Measurements from ENCODE around the gene ITGB1.
"Not testable (repeated sequence)": the region's sequence is repeated elsewhere in the genome, so short reads cannot be mapped to it uniquely, and the experiment has no call there.

Gene ITGB1

DNA sequence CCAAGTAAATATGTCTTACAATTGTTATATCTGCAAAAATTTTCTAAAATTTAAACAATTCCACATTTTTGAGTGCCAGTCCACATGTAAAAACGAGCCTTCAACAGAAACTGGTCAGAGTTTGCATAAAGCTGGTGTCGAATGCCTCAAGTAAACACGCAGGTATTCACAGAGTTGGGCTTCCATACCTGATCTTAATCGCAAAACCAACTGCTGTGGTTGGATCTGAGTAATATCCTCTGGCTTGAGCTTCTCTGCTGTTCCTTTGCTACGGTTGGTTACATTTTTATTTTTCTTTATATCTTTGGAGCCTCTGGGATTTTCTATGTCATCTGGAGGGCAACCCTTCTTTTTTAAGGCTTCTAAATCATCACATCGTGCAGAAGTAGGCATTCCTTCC lies 28.4 kb downstream of the ITGB1 start:
- DNase-seq, result no peak

DNA sequence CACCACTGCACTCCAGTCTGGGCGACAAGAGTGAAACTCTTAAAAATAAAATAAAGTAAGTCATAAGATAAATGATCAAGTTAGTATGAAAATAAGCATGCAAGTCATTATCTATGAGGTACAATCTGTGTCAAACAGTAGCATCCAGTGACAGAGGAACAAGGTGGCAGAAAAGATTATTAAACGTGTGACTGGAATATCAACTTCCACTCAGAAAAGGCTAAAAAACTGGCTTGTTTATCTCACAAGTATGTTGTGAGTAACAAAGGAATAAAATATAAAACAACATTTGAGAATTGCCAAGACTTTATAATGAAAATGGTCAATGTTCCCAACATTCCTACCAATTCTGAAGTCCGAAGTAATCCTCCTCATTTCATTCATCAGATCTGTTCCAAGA lies 30.3 kb downstream of the ITGB1 start:
- no peak for DNase-seq

DNA sequence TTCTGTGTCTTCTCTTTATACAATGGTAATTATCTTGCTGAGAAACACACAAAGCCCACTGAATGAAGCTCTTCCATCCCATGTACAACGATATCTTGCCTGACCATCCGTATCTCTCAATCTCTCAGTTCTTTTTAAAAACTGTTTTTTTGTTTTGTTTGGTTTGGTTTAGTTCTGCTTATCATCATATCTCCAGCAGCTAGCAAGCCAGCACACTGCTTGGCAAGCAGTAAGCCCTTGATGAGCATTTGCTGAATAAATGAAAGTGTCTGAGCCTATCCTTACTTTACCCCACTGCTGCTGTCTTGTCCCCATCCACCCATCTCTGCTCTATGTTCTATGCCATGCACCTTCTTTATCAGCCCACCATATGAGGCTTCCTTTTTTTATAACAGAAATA lies 34.2 kb downstream of the ITGB1 start:
- no peak for DNase-seq

DNA sequence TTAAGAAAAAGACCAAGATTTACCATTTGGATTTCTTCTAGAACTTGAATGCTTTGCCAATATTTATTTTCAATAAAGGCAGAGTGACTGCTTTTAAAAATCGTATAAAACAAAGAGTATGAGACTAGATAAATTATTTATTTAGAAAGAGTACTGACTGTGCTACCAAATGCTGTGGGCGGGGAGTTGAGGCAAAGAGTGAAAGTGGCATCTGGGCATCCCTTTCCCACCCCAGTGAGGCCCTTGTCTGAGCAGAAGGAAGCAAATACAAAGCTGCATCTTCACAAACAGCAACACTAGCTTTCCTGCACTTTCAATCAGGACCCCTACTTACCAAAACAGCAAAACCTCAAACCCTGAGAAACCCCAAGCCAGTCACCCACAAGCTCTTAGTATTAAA lies 34.9 kb downstream of the ITGB1 start:
- DNase-seq, result no peak

DNA sequence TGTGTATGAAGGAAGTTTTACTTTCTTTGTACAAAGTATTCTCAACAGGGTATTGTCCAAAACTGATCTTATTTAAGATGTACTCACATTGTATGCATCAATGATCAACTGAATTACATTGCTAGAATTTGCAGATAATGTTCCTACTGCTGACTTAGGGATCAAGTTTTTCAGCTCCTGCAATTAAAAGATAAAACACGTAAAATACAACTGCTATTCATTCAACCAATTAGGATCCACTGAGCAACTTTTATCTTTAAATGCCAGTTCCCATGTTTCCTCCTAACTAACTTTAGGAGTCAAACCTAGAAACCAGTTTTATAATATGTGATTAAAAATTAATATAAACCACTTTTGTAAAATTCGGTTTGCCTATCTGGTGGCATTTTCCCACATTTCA lies 35.9 kb downstream of the ITGB1 start:
- DNase-seq, result no peak

DNA sequence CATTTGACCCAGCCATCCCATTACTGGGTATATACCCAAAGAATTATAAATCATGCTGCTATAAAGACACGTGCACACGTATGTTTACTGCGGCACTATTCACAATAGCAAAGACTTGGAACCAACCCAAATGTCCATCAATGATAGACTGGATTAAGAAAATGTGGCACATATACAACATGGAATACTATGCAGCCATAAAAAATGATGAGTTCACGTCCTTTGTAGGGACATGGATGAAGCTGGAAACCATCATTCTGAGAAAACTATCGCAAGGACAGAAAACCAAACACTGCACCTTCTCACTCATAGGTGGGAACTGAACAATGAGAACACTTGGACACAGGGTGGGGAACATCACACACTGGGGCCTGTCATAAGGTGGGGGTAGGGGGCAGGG lies 40.2 kb downstream of the ITGB1 start:
- DNase-seq, result not testable (repeated sequence)

DNA sequence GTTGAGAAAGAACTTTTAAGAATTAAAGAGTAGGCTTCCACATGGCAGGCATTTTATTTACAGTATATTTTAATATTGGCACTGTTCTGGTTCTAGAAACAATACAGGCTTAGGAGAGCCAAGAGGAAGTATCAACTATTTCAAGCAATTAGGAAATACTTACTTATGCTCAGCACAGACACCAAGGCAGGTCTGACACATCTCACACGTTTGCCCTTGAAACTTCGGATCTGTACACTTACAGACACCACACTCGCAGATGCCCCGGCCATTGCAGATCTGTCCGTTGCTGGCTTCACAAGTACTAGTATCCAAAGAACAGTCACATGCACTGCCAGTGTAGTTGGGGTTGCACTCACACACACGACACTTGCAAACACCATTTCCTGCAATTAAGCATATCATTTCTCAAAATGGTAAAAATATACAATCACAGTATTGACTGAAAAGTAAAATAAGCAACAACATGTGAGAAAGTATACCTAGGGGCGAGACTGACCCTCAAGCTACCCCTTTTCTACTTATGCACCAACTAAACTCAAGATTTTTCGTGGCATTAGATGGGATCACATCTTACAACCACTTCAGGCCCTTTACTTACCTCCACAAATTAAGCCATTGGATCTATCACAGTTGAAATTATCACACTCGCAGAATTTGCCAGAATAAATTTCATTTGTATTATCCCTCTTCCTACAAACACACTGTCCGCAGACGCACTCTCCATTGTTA lies 46.6 kb downstream of the ITGB1 start:
- DNase-seq, result no peak

DNA sequence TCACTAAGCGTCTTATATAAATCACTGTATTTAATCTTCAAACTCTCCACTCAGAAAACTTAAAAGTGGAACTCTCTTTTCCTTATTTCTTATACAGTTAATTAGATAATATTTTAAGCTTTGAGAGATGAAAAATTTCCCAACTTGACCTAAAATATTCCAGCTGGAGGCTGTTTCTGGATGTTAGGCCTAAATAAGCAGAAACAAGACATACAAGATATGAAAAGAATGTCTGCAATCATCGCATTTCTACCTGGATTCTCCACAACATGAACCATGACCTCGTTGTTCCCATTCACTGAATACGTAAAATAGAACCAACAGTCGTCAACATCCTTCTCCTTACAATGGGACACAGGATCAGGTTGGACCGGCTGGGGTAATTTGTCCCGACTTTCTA lies 48.1 kb downstream of the ITGB1 start:
- DNase-seq, result not testable (repeated sequence)

DNA sequence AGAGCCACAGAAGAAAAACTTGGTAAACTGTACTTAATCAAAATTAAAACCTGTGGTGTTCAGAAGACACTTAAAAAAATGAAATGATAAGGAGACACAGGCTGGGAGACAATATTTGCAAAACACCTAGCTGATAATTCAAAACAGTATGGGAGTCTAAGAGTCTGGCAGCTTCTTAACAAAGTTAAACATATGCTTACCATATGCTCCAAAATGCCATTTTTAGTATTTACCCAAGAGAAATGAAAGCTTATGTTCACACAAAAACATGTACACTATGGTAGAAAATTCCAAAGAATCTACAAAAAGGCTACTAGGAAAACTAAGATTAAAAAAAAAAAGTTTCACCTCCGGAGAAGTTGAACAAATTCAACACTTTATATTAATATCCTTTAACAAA lies 48.6 kb downstream of the ITGB1 start:
- peak; percentile 22 for DNase-seq

DNA sequence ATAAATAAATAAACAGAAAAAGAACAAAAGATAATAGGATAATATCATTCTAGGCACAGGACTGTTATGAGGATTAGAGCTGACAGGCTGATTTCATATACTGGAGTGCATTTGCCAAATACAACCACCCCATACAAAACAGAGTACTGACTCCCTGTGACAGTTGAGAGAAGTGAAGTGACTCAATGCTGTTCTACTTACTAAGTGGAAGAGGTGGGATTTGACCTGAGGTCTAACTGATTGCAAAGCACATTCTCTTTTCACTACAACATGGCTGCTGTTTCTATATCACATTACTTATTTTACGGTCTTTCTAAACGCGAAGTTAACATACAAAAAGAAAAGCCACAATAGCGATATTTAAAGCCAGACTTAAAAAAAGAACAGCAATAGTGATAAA lies 51.4 kb downstream of the ITGB1 start:
- no peak for DNase-seq

DNA sequence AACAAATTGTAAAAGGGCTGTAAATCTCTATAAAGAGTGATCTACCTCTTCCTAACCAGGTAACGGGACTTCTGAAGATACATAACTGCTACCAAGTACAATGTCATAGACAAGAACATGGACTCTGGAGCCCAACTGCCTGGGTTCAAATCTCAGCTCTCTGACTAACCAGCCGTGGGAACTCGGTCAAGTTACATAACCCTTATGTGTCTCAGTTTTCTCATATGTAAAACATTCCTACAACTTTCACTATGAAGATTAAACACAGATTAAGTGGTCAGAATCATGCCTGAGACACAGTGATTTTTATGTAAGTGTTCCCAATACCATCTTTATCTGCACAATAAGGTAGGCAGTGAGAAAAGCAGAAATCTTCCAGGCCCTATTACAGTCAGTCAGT lies 52.6 kb downstream of the ITGB1 start:
- DNase-seq, result no peak

DNA sequence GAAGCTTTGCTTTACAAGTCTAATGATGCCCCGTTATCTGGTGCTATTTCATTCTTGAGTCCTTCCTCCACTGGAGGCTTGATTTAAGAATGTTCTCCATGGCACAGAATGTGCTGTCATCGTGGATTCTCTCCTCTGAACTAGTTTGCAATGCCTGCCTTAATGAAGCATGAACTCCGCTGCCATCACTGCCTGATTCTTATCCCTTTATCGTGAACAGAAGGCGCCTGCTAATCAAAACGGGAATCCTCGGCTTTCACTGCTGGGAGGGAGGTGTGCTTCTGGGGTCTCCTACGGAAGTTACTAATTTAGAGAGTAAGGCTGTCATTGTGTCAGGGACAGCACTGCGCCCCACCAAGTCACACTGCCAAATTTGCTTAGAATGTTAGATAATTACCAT lies 56.2 kb downstream of the ITGB1 start:
- DNase-seq, result no peak

DNA sequence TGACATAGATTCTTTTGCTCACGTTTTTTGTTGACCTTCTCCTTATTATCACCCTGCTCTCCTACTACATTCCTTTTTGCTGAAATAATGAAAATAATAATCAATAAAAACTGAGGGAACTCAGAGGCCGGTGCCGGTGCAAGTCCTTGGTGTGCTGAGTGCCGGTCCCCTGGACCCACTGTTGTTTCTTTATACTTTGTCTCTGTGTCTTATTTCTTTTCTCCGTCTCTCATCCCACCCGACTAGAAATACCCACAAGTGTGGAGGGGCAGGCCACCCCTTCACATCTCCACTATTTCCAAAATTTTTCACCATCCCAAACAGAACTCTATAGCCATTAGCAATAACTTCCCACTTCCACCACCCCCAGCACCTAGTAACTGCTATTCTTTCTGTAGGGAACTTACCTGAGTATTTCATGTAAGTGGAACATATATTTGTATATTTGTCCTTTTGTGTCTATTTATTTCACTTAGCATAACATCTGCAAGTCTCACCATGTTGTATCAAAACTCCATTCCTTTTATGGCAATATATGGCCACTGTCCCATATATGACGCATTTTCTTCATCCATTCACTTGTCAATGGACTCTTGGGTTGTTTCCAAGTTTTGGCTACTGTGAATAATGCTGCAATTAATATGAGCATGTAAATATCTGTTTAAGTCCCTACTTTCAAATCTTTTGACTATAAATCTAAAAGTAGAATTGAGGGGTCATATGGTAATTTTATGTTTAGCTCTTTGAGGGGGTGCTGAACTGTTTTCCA lies 62.6 kb downstream of the ITGB1 start:
- DNase-seq, result not testable (repeated sequence)

DNA sequence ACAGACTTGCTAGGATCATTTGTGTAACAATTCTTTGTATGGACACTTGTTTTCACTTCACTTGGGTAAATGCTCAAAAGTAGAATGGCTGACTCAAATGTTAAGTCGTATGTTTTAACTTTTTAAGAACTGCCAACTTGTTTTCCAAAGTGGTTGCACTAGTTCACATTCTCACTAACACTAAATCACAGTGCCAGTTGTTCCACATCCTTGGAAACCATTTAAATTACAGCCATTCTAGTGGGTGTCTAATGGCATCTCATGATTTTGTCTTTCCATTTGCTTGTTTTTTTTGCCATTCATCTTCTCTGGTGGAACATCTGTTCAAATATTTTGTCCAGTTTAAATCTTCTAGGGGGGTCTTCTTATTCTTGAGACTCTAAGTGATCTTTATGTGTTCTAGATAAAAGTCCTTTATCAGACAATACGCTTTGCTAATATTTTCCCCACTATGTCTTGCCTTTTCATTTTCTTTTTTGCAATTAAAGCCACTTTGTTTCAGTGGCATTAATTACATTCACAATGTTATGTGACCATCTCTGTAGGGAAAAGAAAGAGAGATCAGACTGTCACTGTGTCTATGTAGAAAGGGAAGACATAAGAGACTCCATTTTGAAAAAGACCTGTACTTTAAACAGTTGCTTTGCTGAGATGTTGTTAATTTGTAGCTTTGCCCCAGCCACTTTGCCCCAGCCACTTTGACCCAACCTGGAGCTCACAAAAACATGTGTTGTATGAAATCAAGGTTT lies 63.9 kb downstream of the ITGB1 start:
- DNase-seq, result no peak

DNA sequence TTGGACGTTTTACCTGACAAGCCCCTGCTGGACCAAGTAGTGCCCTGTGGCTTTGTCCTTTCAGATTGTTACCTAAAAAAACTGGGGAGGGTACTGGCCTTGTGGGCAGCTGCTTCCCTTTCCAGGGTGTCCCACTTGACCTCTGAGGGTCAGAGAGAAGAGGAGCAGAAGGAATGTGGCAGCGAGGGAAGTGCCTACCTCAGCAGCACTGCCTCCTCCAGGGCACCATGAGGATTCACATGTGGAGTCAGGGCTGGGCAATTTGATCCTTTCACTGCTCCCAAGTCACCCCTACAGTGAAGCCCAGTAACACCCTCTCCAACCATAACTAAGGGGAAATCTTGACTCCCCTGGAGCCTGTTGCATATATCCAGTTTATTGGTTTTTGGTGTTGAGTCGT lies 64.6 kb downstream of the ITGB1 start:
- peak; percentile 19 for DNase-seq

DNA sequence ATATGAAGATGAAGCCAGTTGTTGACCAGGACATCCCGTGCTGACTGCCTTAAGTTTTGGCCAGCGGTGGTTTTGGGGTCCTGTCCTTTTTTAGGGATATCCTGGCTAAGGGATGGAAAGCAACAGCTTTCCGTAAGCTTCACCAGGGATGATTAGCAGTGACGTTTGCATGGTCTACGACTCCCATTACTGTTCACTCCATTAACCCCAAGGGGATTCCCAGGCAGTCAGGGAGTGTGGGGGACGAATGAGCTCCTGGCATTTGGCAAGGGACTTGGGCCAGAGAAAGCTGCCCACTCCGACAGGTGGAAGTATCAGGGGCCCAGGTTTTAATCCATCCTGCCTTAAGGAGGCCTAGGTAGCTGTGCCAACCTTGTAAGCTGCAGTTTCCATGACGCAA lies 66.8 kb downstream of the ITGB1 start:
- DNase-seq, result no peak

DNA sequence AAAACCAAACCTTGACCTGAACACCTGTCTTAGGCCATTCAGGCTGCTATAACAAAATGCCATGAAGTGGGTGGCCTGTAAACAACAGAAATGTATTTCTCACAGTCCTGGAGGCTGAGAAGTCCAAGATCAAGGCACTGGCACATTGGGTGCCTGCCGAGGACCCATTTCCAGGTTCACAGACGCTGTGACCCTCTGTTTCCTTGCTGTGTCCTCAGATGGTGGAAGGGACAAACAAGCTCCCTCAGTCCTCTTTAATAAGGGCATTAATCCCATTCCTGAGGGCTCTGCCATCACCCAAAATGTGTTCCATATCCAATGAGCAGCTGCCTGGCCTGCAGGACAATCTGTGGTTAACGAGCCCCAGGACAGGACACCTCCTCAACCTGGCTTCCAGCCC lies 67.6 kb downstream of the ITGB1 start:
- DNase-seq, result no peak

DNA sequence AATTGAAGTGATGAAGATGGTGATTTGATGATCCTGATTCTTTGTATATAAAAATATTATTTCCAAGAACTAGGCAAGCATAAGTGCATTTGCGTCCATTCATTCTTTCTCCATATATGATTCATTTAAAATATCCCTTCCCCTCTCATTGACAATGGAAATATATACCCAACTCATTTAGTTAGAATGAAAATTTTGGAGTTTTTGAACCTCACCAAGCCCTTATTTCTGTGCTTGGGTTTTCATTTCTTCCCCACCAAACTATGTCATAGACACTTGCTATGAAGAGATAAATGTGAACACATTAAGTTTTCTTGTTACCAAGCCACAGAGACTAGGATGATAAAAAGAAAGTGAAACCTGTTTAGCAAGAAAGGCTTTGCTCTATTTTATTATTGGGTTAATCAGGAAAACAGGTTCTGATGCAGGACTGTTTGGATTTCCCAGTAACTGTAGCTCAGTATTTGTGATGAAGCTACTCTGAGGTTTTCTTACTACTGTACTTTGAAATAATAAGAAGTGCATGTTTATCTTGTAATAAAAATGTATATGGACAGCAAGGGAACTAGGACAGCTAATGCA lies 68.3 kb downstream of the ITGB1 start:
- no peak for DNase-seq

DNA sequence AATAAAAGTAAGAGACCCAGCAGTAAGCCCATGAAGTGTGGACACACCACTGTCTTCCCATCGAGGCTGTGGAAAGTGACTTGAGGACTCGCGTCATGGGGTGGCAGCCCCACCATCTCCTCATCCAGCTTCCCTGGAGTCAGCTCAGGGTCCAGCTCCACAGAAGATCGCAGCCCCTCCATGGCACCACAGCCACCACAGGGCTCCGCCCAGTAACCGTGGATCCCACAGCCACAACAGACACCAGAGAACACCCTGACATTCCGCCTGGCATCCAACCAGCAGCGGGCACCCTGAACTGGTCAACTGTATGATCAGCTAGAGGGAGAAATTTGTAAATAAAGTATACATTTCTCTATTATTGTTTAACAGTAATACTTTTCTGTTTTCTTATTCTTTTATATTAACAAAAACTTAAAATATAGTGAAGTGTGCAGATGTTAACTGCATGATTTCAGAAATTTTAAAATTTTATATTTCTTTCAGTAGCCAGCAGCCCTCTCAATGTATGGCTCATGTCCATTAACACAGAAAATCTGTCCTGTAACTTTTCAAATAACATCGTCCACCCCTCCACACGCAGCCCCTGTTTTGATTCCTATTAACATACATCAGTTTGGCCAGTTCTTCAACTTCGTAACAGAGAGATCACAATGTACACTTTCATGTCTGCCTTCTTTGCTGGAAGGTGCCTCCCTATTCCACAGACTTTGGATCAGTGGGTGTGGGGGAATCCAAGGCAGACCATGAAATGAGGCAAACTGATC lies 69.7 kb downstream of the ITGB1 start:
- DNase-seq, result no peak

DNA sequence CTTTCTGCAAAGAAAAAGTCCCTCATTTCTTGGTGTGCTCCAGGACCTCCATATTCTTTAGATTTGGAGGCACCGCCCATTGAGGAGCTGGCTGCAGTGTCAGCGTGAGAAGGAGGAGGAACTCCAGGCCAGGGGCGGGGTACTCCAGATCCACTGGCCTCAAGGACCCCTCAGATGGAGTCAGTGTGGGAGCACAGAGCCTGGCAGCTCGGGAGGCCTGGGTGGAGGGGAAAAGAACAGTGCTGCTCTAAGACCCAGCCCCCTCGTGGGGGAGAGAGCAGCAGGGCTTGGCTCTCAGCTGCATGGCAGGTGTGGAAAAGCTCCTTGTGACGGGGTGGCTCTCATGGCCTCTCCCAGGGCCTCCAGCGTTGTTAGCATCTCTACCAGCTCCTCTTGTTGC lies 70.5 kb downstream of the ITGB1 start:
- no peak for DNase-seq

DNA sequence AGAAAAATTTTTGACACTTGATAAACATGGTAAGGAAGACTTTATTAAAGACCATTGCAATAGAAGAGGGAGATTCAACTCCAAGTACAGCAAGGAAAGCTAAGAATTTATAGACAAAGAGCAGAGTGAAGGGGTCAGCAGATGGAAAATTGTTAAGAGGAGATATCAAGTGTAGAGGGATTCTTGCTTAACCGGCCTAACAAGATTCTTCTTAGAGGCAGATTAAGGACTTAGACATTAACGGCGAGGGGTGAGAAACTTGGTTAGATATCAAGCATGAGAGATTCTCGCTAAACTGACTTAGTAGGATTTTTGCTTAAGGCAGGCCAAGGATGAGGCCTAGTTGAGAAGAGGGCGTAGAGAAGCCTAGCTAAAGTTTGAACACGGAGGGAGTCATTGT lies 76.0 kb downstream of the ITGB1 start:
- no peak for DNase-seq

DNA sequence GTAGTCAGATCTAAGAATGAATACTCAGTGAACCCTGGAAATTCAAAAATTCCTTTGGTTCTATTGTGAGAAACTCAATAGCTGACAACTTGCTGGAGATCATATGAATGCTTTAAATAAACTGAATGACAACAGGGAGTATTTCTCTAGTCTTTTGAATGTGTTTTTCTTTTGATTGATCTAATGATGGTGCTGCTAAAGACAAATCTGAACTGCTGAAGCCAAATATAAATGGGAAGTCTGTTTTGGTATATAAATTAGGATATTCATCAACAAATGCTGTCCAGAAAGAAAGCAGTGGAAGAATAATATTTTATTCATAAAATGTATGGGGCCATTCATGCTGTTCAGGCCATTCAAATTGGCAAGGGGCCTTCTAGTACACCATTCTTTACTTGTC lies 79.4 kb downstream of the ITGB1 start:
- DNase-seq, result no peak

DNA sequence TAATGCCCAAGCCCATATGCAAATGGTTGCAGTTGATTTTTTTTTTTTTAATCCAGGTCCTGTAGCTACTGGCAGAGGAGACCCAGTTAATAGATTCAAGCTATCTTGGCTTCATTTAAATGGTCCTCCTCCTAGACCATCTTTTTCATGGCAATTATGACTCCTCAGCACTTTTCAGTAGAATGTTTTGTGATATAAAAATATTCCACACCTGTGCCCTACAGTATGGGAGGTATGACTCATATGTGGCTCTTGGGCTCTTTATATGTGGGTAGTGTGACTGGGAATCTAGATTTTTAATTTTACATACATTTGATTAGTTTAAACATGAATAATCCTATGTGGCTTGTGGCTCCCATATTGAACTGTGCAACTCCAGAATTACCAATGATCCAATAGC lies 80.1 kb downstream of the ITGB1 start:
- DNase-seq, result no peak
